HG02678 (cell line): ENCODE data around the gene BBS5.
"Not testable (repeated sequence)": the region's sequence is repeated elsewhere in the genome, so short reads cannot be mapped to it uniquely, and the experiment has no call there.

ENCODE experiments used
- ATAC-seq: cut with Tn5 transposase; IDR thresholded peaks from one replicate; pipeline ENCODE4 v1.9.1; 2021; ENCODE audit warnings: mild to moderate bottlenecking, moderate library complexity; ENCODE audit not compliant: unreplicated experiment

BBS5 gene

GRCh38 chr2:169485650-169486138, 6.4 kb downstream of the BBS5 start:
- ATAC-seq: no peak

GRCh38 chr2:169486487-169486886, 7.2 kb downstream of the BBS5 start:
- no peak for ATAC-seq

- no peak for ATAC-seq
These were observed 11.5 kb downstream of the BBS5 start for GRCh38 chr2:169490834-169491233.

GRCh38 chr2:169491378-169491777, 12.1 kb downstream of the BBS5 start:
- ATAC-seq: no peak

- ATAC-seq: no peak
These were observed 14.1 kb downstream of the BBS5 start for GRCh38 chr2:169493360-169493759.

- no peak for ATAC-seq
These were observed 16.1 kb downstream of the BBS5 start for GRCh38 chr2:169495310-169495928.

- no peak for ATAC-seq
These were observed 25.4 kb downstream of the BBS5 start for GRCh38 chr2:169504651-169505050.

GRCh38 chr2:169507698-169508097, 28.4 kb downstream of the BBS5 start:
- ATAC-seq: no peak

GRCh38 chr2:169509298-169509885, 30.1 kb downstream of the BBS5 start, which contains the start of gene KLHL41:
Gene KLHL41, plus strand, starts transcription at chr2:169509702. Its CDS starts 77 bp downstream, at chr2:169509779.
- ATAC-seq: no peak

GRCh38 chr2:169509955-169510354, 30.7 kb downstream of the BBS5 start:
- ATAC-seq: no peak

GRCh38 chr2:169510496-169510895, 31.2 kb downstream of the BBS5 start:
- ATAC-seq: no peak

GRCh38 chr2:169511818-169512217, 32.5 kb downstream of the BBS5 start:
- ATAC-seq: no peak

- ATAC-seq: no peak
These were observed 33.2 kb downstream of the BBS5 start for GRCh38 chr2:169512525-169512924.

GRCh38 chr2:169513094-169513493, 33.8 kb downstream of the BBS5 start:
- ATAC-seq: no peak

- ATAC-seq: no peak
These were observed 34.6 kb downstream of the BBS5 start for GRCh38 chr2:169513926-169514325.

GRCh38 chr2:169514758-169515157, 35.5 kb downstream of the BBS5 start:
- not testable (repeated sequence) for ATAC-seq

GRCh38 chr2:169516488-169516995, 37.2 kb downstream of the BBS5 start:
- not testable (repeated sequence) for ATAC-seq

- ATAC-seq: no peak
These were observed 41.6 kb downstream of the BBS5 start for GRCh38 chr2:169520896-169521295.

- ATAC-seq: no peak
These were observed 44.4 kb downstream of the BBS5 start for GRCh38 chr2:169523681-169524080.

- no peak for ATAC-seq
These were observed 46.1 kb downstream of the BBS5 start for GRCh38 chr2:169525434-169525833.

- no peak for ATAC-seq
These were observed 47.2 kb downstream of the BBS5 start for GRCh38 chr2:169526451-169526850.

GRCh38 chr2:169528271-169528701, 49.0 kb downstream of the BBS5 start:
- peak; percentile 95 for ATAC-seq
